Ishikawa (cell line): ENCODE data around the gene SPATA31D1.

Experiments
- CEBPB ChIP-seq: IDR thresholded peaks from 2 replicates; pipeline ENCODE4 v1.6.1; 2012
- CREB1 ChIP-seq: IDR thresholded peaks from 2 replicates; pipeline ENCODE4 v1.6.1; 2012; ENCODE audit warnings: low read depth
- EGR1 ChIP-seq: IDR thresholded peaks from 2 replicates; pipeline ENCODE4 v1.6.1; 2012
- EP300 ChIP-seq: IDR thresholded peaks from 2 replicates; pipeline ENCODE4 v1.6.1; 2012; ENCODE audit warnings: borderline replicate concordance
- FOXM1 ChIP-seq: IDR thresholded peaks from 2 replicates; pipeline ENCODE4 v1.6.1; 2012; ENCODE audit warnings: low read depth, borderline replicate concordance
- MAX ChIP-seq: IDR thresholded peaks from 2 replicates; pipeline ENCODE4 v1.6.1; 2012
- RAD21 ChIP-seq: IDR thresholded peaks from 2 replicates; pipeline ENCODE4 v1.6.1; 2012; ENCODE audit warnings: low read depth
- REST ChIP-seq: IDR thresholded peaks from 2 replicates; pipeline ENCODE4 v1.6.1; 2012; ENCODE audit warnings: low read depth, mild to moderate bottlenecking
- TCF12 ChIP-seq: IDR thresholded peaks from 2 replicates; pipeline ENCODE4 v1.6.1; 2012; ENCODE audit warnings: low read depth
- TEAD4 ChIP-seq: IDR thresholded peaks from 2 replicates; pipeline ENCODE4 v1.6.1; 2012
- YY1 ChIP-seq: IDR thresholded peaks from 2 replicates; pipeline ENCODE4 v1.6.1; 2012; ENCODE audit warnings: low read depth
- ZBTB7A ChIP-seq: IDR thresholded peaks from 2 replicates; pipeline ENCODE4 v1.6.1; 2012; ENCODE audit warnings: low read depth

SPATA31D1 gene

GRCh38 chr9:82038897-82039296 is 50.3 kb downstream of the SPATA31D1 start:
- no peak for TF ChIP-seq REST
- no peak for TF ChIP-seq EGR1
- TF ChIP-seq CREB1, result no peak
- no peak for TF ChIP-seq RAD21
- TF ChIP-seq CEBPB, result no peak
- TF ChIP-seq TCF12, result no peak
- no peak for TF ChIP-seq EP300
- TF ChIP-seq FOXM1, result no peak
- TF ChIP-seq MAX, result no peak
- no peak for TF ChIP-seq TEAD4
- TF ChIP-seq YY1, result no peak
- no peak for TF ChIP-seq ZBTB7A
